WTC11 (cell line): ENCODE results near the gene KIF14. TPM values are rescaled to one million over a fixed set of nuclear protein-coding genes. Genes with fewer than 3 reads are reported as not detected.

ENCODE experiments used
- ATAC-seq: fragments of 200-7000 bp; cut with Tn5 transposase; 2 replicates; pipeline ENCODE4 v1.10.0; 2021; ENCODE audit warnings: mild to moderate bottlenecking, moderate library complexity
- CTCF ChIA-PET: fragments of 300-600 bp; sonication (Branson Sonifier 250); formaldehyde crosslinking; loops from one replicate; lab custom pipeline; 2021; ENCODE audit warnings: antibody characterized with exemption; lab: Charles Lee
- POLR2A ChIA-PET: fragments of 350-600 bp; sonication (Branson Sonifier 250); formaldehyde crosslinking; loops from one replicate; lab custom pipeline; 2021; ENCODE audit warnings: antibody characterized with exemption; lab: Charles Lee
- DNase-seq: peaks from one replicate; pipeline ENCODE4 v3.0.0; 2021; ENCODE audit warnings: low spot score
- H3K27ac Mint-ChIP-seq: 2 replicates; pipeline ENCODE4 v1.8.0; 2021; ENCODE audit warnings: mixed read lengths
- H3K27me3 Mint-ChIP-seq: 2 replicates; pipeline ENCODE4 v1.8.0; 2021; ENCODE audit warnings: low read depth, mild to moderate bottlenecking, moderate library complexity, mixed read lengths
- H3K36me3 Mint-ChIP-seq: 2 replicates; pipeline ENCODE4 v1.8.0; 2021; ENCODE audit warnings: mixed read lengths
- H3K4me1 Mint-ChIP-seq: 2 replicates; pipeline ENCODE4 v1.8.0; 2022; ENCODE audit warnings: mixed read lengths
- H3K4me3 Mint-ChIP-seq: 2 replicates; pipeline ENCODE4 v1.8.0; 2021; ENCODE audit warnings: mild to moderate bottlenecking, moderate library complexity, mixed read lengths
- H3K9me3 Mint-ChIP-seq: 2 replicates; pipeline ENCODE4 v1.8.0; 2021; ENCODE audit warnings: mixed read lengths
- ATF6 ChIP-seq: sonication (generic); formaldehyde crosslinking; IDR thresholded peaks from 2 replicates; pipeline ENCODE4 v1.8.1; 2023; ENCODE audit warnings: mild to moderate bottlenecking, missing genetic modification reagents
- CDX4 ChIP-seq: fragments of 250-450 bp; sonication (Bioruptor Pico); IDR thresholded peaks from 2 replicates; pipeline ENCODE4 v1.9.0; 2021; ENCODE audit warnings: moderate library complexity, mild to moderate bottlenecking, inconsistent platforms, borderline replicate concordance
- CREM ChIP-seq: sonication (generic); formaldehyde crosslinking; IDR thresholded peaks from 2 replicates; pipeline ENCODE4 v1.8.1; 2022; ENCODE audit warnings: mild to moderate bottlenecking, missing genetic modification reagents, moderate library complexity
- FOXJ3 ChIP-seq: sonication (generic); formaldehyde crosslinking; IDR thresholded peaks from 2 replicates; pipeline ENCODE4 v1.9.0; 2021; ENCODE audit warnings: missing genetic modification reagents, mild to moderate bottlenecking, borderline replicate concordance
- FOXP4 ChIP-seq: sonication (generic); formaldehyde crosslinking; IDR thresholded peaks from 2 replicates; pipeline ENCODE4 v1.8.0; 2022; ENCODE audit warnings: mild to moderate bottlenecking, missing genetic modification reagents
- IRF2 ChIP-seq: sonication (generic); formaldehyde crosslinking; IDR thresholded peaks from 2 replicates; pipeline ENCODE4 v1.8.0; 2022; ENCODE audit warnings: low read depth, missing genetic modification reagents, borderline replicate concordance
- MAX ChIP-seq: sonication (generic); formaldehyde crosslinking; IDR thresholded peaks from 2 replicates; pipeline ENCODE4 v1.8.0; 2022; ENCODE audit warnings: mild to moderate bottlenecking, missing genetic modification reagents
- PRDM15 ChIP-seq: sonication (generic); formaldehyde crosslinking; IDR thresholded peaks from 2 replicates; pipeline ENCODE4 v1.8.0; 2022; ENCODE audit warnings: missing genetic modification reagents
- RORB ChIP-seq: fragments of 250-450 bp; sonication (Bioruptor Pico); IDR thresholded peaks from 2 replicates; pipeline ENCODE4 v1.9.0; 2021; ENCODE audit warnings: mild to moderate bottlenecking
- TEAD4 ChIP-seq: sonication (generic); formaldehyde crosslinking; IDR thresholded peaks from 2 replicates; pipeline ENCODE4 v1.8.0; 2022; ENCODE audit warnings: mild to moderate bottlenecking, missing genetic modification reagents
- TP53 ChIP-seq: sonication (generic); formaldehyde crosslinking; IDR thresholded peaks from 2 replicates; pipeline ENCODE4 v1.8.1; 2023; ENCODE audit warnings: mild to moderate bottlenecking, missing genetic modification reagents
- USF2 ChIP-seq: sonication (generic); formaldehyde crosslinking; IDR thresholded peaks from 2 replicates; pipeline ENCODE4 v1.8.1; 2023; ENCODE audit warnings: mild to moderate bottlenecking, missing genetic modification reagents, moderate library complexity
- ZNF263 ChIP-seq: sonication (generic); formaldehyde crosslinking; IDR thresholded peaks from 2 replicates; pipeline ENCODE4 v1.8.1; 2022; ENCODE audit warnings: low read depth, mild to moderate bottlenecking, moderate library complexity, missing genetic modification reagents
- ZNF281 ChIP-seq: sonication (generic); formaldehyde crosslinking; IDR thresholded peaks from 2 replicates; pipeline ENCODE4 v1.8.0; 2023; ENCODE audit warnings: mild to moderate bottlenecking, missing genetic modification reagents
- total RNA-seq: library from RNA; stranded (reverse); gene quantifications from 3 replicates; pipeline ENCODE4 v1.2.3, GENCODE V29; 2021

The KIF14 gene
- total RNA-seq, 1 experiment from 2014 or later, result 24.4 TPM

- ATAC-seq (peak; percentile 81), DNase-seq (peak; percentile 19)
- ChIA-PET POLR2A (interaction anchor here (0.6 kb wide), 2 partner anchors 13 to 574 kb away, joined by 3 to 14 read pairs; no protein-coding TSS in a partner anchor), CTCF (interaction anchor here (0.7 to 1.1 kb wide), 4 partner anchors 12 to 284 kb away, joined by 3 to 5 read pairs (median 4); no protein-coding TSS in a partner anchor)
- Mint-ChIP-seq H3K27me3 (no peaks in the 10 kb centered on the region), H3K27ac (peak overlapping the region; percentile 29; the same call in 1 of the 2 replicates), H3K4me3 (no peak overlapping the region), H3K9me3 (no peaks in the 10 kb centered on the region), H3K4me1 (peaks cover 6% of the 10 kb centered on the region), H3K36me3 (no peaks in the 10 kb centered on the region)
- TF ChIP-seq CDX4 (CRISPR knock-in tag) (no peak), PRDM15 (CRISPR knock-in tag) (no peak), TEAD4 (CRISPR knock-in tag) (no peak), CREM (CRISPR knock-in tag) (no peak), ZNF263 (no peak)
Observed at GRCh38 chr1:200524092-200524491, 96.5 kb downstream of the KIF14 start.

- no peak overlapping the region for H3K4me3 Mint-ChIP-seq
- POLR2A ChIA-PET, result interaction anchor here (0.7 kb wide), 1 partner anchor 310 kb away, joined by 4 read pairs; no protein-coding TSS in a partner anchor
- no peaks in the 10 kb centered on the region for H3K27me3 Mint-ChIP-seq
- DNase-seq (no peak), ATAC-seq (no peak)
- peaks cover 6% of the 10 kb centered on the region for H3K4me1 Mint-ChIP-seq
- TF ChIP-seq RORB (CRISPR knock-in tag), result no peak
- H3K9me3 Mint-ChIP-seq, result no peaks in the 10 kb centered on the region
- CTCF ChIA-PET, result no interaction called here
- H3K27ac Mint-ChIP-seq, result no peak overlapping the region
- H3K36me3 Mint-ChIP-seq, result no peaks in the 10 kb centered on the region
Observed at GRCh38 chr1:200520735-200521134, 99.8 kb downstream of the KIF14 start.

GRCh38 chr1:200518524-200518923, 102.0 kb downstream of the KIF14 start:
- no peaks in the 10 kb centered on the region for H3K9me3 Mint-ChIP-seq
- CTCF ChIA-PET, result no interaction called here
- no peaks in the 10 kb centered on the region for H3K27me3 Mint-ChIP-seq
- no peak for TF ChIP-seq ATF6
- no peak for TF ChIP-seq CREM (CRISPR knock-in tag)
- no peak for TF ChIP-seq FOXP4
- no peak for TF ChIP-seq FOXJ3
- no peak for TF ChIP-seq TP53
- TF ChIP-seq USF2 (CRISPR knock-in tag), result no peak
- TF ChIP-seq IRF2 (CRISPR knock-in tag), result no peak
- no peak for TF ChIP-seq MAX
- TF ChIP-seq ZNF281 (CRISPR knock-in tag), result no peak
- no peak for TF ChIP-seq PRDM15 (CRISPR knock-in tag)

More at GRCh38 chr1:200518524-200518923, 102.0 kb downstream of the KIF14 start:
- ATAC-seq (no peak), DNase-seq (no peak)
- Mint-ChIP-seq H3K4me1 (peaks cover 4% of the 10 kb centered on the region; the same call in 1 of the 2 replicates), H3K4me3 (no peak overlapping the region), H3K27ac (no peak overlapping the region), H3K36me3 (no peaks in the 10 kb centered on the region)
- POLR2A ChIA-PET, result no interaction called here
